GM18498 (cell line): Measurements from ENCODE around the gene SPDYE1.

Source experiments
- ATAC-seq: cut with Tn5 transposase; IDR thresholded peaks from one replicate; pipeline ENCODE4 v1.9.1; 2021; ENCODE audit warnings: mild to moderate bottlenecking, moderate library complexity; ENCODE audit not compliant: unreplicated experiment

Gene SPDYE1

GRCh38 chr7:44042221-44042620 is 44.5 kb downstream of the SPDYE1 start:
- no peak for ATAC-seq

- ATAC-seq, result no peak
These were observed 46.2 kb downstream of the SPDYE1 start for GRCh38 chr7:44043902-44044301.

GRCh38 chr7:44044315-44045225 is 46.9 kb downstream of the SPDYE1 start, which contains the start of gene DBNL:
Gene DBNL (plus strand): TSS chr7:44044702. CDS start chr7:44044738, 36 bp downstream.
- ATAC-seq, result peak; percentile 72

- peak; percentile 2 for ATAC-seq
These were observed 47.7 kb downstream of the SPDYE1 start for GRCh38 chr7:44045226-44046014.

- ATAC-seq, result peak; percentile 64
These were observed 48.8 kb downstream of the SPDYE1 start for GRCh38 chr7:44046321-44047061.

- no peak for ATAC-seq
These were observed 50.5 kb downstream of the SPDYE1 start for GRCh38 chr7:44048031-44048795.

GRCh38 chr7:44050121-44050914 is 52.6 kb downstream of the SPDYE1 start:
- no peak for ATAC-seq

GRCh38 chr7:44050915-44051560 is 53.3 kb downstream of the SPDYE1 start:
- no peak for ATAC-seq

GRCh38 chr7:44051611-44052220 is 54.0 kb downstream of the SPDYE1 start:
- ATAC-seq, result no peak

GRCh38 chr7:44052771-44053365 is 55.2 kb downstream of the SPDYE1 start:
- no peak for ATAC-seq

- no peak for ATAC-seq
These were observed 59.0 kb downstream of the SPDYE1 start for GRCh38 chr7:44056681-44057080.

GRCh38 chr7:44057181-44057848 is 59.6 kb downstream of the SPDYE1 start:
- no peak for ATAC-seq

GRCh38 chr7:44057849-44058758 is 60.4 kb downstream of the SPDYE1 start:
- ATAC-seq, result no peak

- no peak for ATAC-seq
These were observed 61.1 kb downstream of the SPDYE1 start for GRCh38 chr7:44058759-44059218.

GRCh38 chr7:44059219-44060090 is 61.8 kb downstream of the SPDYE1 start:
- peak; percentile 66 for ATAC-seq
